HG03460 (cell line): ENCODE data around the gene FAM124A.

ENCODE experiments used
- ATAC-seq: cut with Tn5 transposase; IDR thresholded peaks from one replicate; pipeline ENCODE4 v1.9.1; 2021; ENCODE audit not compliant: unreplicated experiment

The FAM124A gene

GRCh38 chr13:51240958-51241357 lies 18.8 kb downstream of the FAM124A start:
- no peak for ATAC-seq

GRCh38 chr13:51241720-51242119 lies 19.5 kb downstream of the FAM124A start:
- no peak for ATAC-seq

- ATAC-seq: no peak
Measured at GRCh38 chr13:51243227-51243626, 21.0 kb downstream of the FAM124A start.

- ATAC-seq: no peak
Measured at GRCh38 chr13:51243832-51244231, 21.6 kb downstream of the FAM124A start.

GRCh38 chr13:51244637-51245405 lies 22.6 kb downstream of the FAM124A start:
- no peak for ATAC-seq

GRCh38 chr13:51245583-51245982 lies 23.4 kb downstream of the FAM124A start:
- no peak for ATAC-seq

- no peak for ATAC-seq
Measured at GRCh38 chr13:51246025-51246417, 23.8 kb downstream of the FAM124A start.

GRCh38 chr13:51246418-51247277 lies 24.4 kb downstream of the FAM124A start:
- no peak for ATAC-seq

GRCh38 chr13:51249255-51249654 lies 27.1 kb downstream of the FAM124A start:
- no peak for ATAC-seq

GRCh38 chr13:51249770-51250741 lies 27.9 kb downstream of the FAM124A start:
- no peak for ATAC-seq

GRCh38 chr13:51251480-51251879 lies 29.3 kb downstream of the FAM124A start:
- ATAC-seq: no peak

- ATAC-seq: no peak
Measured at GRCh38 chr13:51252954-51253532, 30.8 kb downstream of the FAM124A start.

GRCh38 chr13:51255556-51255955 lies 33.4 kb downstream of the FAM124A start:
- no peak for ATAC-seq

GRCh38 chr13:51257187-51257586 lies 35.0 kb downstream of the FAM124A start:
- no peak for ATAC-seq

- no peak for ATAC-seq
Measured at GRCh38 chr13:51258612-51259548, 36.7 kb downstream of the FAM124A start.

- no peak for ATAC-seq
Measured at GRCh38 chr13:51260154-51260553, 38.0 kb downstream of the FAM124A start.

- no peak for ATAC-seq
Measured at GRCh38 chr13:51261610-51262249, 39.5 kb downstream of the FAM124A start.

- ATAC-seq: no peak
Measured at GRCh38 chr13:51262501-51263211, 40.5 kb downstream of the FAM124A start.
